ENCODE measurements around the gene LSM14A. TPM values are rescaled to one million over a fixed set of nuclear protein-coding genes. Genes with fewer than 3 reads are reported as not detected.

The LSM14A gene
- total and polyA plus RNA-seq, 9 of the 15 experiments (the other 6 are each of a cell fraction or from before 2014, with no cell fraction given) = 19.5 to 150 (median 95.1) TPM

DNA sequence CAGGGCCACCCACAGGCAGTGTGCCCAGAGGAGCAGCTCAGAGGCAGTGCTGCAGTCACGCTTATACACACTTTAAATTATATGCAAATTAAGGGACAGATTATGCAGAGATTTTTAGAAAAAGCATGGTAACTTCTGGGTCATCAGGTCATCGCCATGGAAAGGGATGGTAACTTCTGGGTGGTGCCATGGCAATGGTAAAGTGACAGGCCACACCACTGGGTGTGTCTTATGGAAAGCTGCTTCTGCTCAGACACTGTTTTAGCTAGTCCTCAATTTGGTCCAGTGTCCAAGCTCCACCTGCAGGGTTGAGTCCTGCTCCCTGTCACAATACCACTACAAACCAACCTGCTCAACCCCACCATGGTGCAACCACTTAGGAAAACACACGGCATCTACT lies 29.9 kb upstream of the LSM14A start:
- Histone ChIP-seq H2AFZ (ENCODE audit: low read depth, low read length) (no peak overlapping the region), H3K9ac (ENCODE audit: insufficient read depth in 1 of 2, low read depth in 2 of 2, low read length in 2 of 2) (no peak overlapping the region), H3K79me2 (ENCODE audit: control insufficient read depth, insufficient read depth, low read length) (no peaks in the 10 kb centered on the region), H3K9me1 (ENCODE audit: control insufficient read depth, insufficient read depth, low read length) (no peaks in the 10 kb centered on the region), H4K20me1 (replicated peaks; ENCODE audit: control insufficient read depth, insufficient read depth, low read length) (0 out of 2 replicates have a peak, but pooled peaks cover 3% of the 10 kb centered on the region), H3K27ac (ENCODE audit: extremely low read depth, low read depth, low read length) (no peak overlapping the region), H3K4me2 (ENCODE audit: insufficient read depth, low read length) (no peak overlapping the region), H3K4me1 (replicated peaks in 1 of 2; ENCODE audit: control insufficient read depth in 2 of 2, insufficient read depth in 2 of 2, low read length in 2 of 2) (no peaks in the 10 kb centered on the region), H3K27me3 (ENCODE audit: control insufficient read depth in 2 of 2, insufficient read depth in 2 of 2, low read length in 2 of 2) (no peaks in the 10 kb centered on the region; a peak in 2 of 5 replicates), H3K36me3 (ENCODE audit: control insufficient read depth, insufficient read depth, low read length) (no peaks in the 10 kb centered on the region), H3K4me3 (no peak overlapping the region), H3K9me3 (replicated peaks; ENCODE audit: control insufficient read depth, insufficient read depth, low read depth, low read length) (no peaks in the 10 kb centered on the region)
- DNase-seq (ENCODE audit: extremely low read depth in 1 of 4, low spot score in 3 of 4) = no peak
- no peak for FAIRE-seq
- in situ Hi-C loops (cut with MboI) = no loop called here
- POLR2A ChIA-PET = no interaction called here
- CTCF ChIA-PET (ENCODE audit: low intra/inter-chr PET ratio) = no interaction called here
- 9% methylated on average over 3 of the region's 3 CpGs for WGBS (ENCODE audit: insufficient coverage, low coverage, missing lambda C conversion rate)
- ATAC-seq = no peak
- intact Hi-C loops (cut with micrococcal nuclease) = no loop called here
- no TSS peak for BruUV-seq (replicated peaks)
- TF ChIP-seq CXXC5 (CRISPR knock-in tag; IDR thresholded peaks at IDR 0.05) = no peak
- no peak for TF ChIP-seq NFE2L1 (tag; IDR thresholded peaks at IDR 0.05; ENCODE audit: borderline replicate concordance, low read depth)
- TF ChIP-seq, protein P1, sequence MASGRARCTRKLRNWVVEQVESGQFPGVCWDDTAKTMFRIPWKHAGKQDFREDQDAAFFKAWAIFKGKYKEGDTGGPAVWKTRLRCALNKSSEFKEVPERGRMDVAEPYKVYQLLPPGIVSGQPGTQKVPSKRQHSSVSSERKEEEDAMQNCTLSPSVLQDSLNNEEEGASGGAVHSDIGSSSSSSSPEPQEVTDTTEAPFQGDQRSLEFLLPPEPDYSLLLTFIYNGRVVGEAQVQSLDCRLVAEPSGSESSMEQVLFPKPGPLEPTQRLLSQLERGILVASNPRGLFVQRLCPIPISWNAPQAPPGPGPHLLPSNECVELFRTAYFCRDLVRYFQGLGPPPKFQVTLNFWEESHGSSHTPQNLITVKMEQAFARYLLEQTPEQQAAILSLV (tag; IDR thresholded peaks at IDR 0.05) = no peak
- TF ChIP-seq PRPF4 (IDR thresholded peaks at IDR 0.05; ENCODE audit: insufficient read depth, low read depth, low read length, poor library complexity, severe bottlenecking) = no peak
- TF ChIP-seq, protein P2, sequence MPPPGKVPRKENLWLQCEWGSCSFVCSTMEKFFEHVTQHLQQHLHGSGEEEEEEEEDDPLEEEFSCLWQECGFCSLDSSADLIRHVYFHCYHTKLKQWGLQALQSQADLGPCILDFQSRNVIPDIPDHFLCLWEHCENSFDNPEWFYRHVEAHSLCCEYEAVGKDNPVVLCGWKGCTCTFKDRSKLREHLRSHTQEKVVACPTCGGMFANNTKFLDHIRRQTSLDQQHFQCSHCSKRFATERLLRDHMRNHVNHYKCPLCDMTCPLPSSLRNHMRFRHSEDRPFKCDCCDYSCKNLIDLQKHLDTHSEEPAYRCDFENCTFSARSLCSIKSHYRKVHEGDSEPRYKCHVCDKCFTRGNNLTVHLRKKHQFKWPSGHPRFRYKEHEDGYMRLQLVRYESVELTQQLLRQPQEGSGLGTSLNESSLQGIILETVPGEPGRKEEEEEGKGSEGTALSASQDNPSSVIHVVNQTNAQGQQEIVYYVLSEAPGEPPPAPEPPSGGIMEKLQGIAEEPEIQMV (tag; conservative IDR thresholded peaks at IDR 0.05; ENCODE audit: low read depth) = no peak
- TF ChIP-seq, protein P3, sequence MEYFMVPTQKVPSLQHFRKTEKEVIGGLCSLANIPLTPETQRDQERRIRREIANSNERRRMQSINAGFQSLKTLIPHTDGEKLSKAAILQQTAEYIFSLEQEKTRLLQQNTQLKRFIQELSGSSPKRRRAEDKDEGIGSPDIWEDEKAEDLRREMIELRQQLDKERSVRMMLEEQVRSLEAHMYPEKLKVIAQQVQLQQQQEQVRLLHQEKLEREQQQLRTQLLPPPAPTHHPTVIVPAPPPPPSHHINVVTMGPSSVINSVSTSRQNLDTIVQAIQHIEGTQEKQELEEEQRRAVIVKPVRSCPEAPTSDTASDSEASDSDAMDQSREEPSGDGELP (CRISPR knock-in tag; IDR thresholded peaks at IDR 0.05; ENCODE audit: borderline replicate concordance) = no peak

Data from K562 (cell line).